ENCODE measurements around the gene LENG1.

- no peak for TF ChIP-seq CTCF (IDR thresholded peaks at IDR 0.05; ENCODE audit: borderline replicate concordance, extremely low read depth, low read length, poor library complexity, severe bottlenecking)
- TF ChIP-seq EZH2 (IDR thresholded peaks at IDR 0.05; ENCODE audit: borderline replicate concordance, low read depth, low read length, severe bottlenecking): no peak
These were observed 33.5 kb upstream of the LENG1 start for GRCh38 chr19:54193011-54193410.

Data from DND-41 (cell line).